ENCODE results near the gene GALNT11. TPM values are rescaled to one million over a fixed set of nuclear protein-coding genes. Genes with fewer than 3 reads are reported as not detected.
"Not testable (repeated sequence)": the region's sequence is repeated elsewhere in the genome, so short reads cannot be mapped to it uniquely, and the experiment has no call there.

Gene GALNT11
- total RNA-seq, 1 experiment from 2014 or later, result 24.1 TPM

DNA sequence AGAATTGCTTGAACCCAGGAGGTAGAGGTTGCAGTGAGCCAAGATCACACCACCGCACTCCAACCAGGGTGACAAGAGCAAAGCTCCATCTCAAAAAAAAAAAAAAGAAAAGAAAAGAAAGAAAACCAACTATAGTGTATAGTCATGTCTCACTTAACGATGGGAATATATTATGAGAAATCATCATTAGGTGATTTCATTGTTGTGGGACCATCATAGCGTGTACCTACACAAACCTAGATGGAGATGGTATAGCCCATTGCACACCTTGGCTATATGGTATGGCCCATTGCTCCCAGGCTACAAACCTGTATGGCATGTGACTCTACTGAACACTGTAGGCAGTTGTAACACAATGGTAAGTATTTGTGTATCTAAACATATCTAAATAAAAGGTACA is 8.5 kb upstream of the GALNT11 start:
- no peak overlapping the region for H3K27ac ChIP-seq (ENCODE audit: insufficient read length, low read depth, low read length)
- H3K79me2 ChIP-seq (ENCODE audit: insufficient read depth, low read length), result no peaks in the 10 kb centered on the region
- H4K20me1 ChIP-seq (ENCODE audit: control insufficient read depth, insufficient read depth, insufficient read length), result no peaks in the 10 kb centered on the region
- no peak overlapping the region for H2AK5ac ChIP-seq (ENCODE audit: insufficient read length, low read length)
- H2BK12ac ChIP-seq (ENCODE audit: insufficient read length, low read depth, low read length), result no peak overlapping the region
- no peaks in the 10 kb centered on the region for H3K36me3 Mint-ChIP-seq (ENCODE audit: insufficient read depth in 1 of 3, low read depth in 3 of 3)
- H3K4me3 Mint-ChIP-seq, result no peak overlapping the region
- no peak overlapping the region for H2BK20ac ChIP-seq (ENCODE audit: low read depth, low read length, poor library complexity, severe bottlenecking)
- no peak overlapping the region for H4K5ac ChIP-seq (ENCODE audit: insufficient read length, low read depth, low read length)
- TF ChIP-seq, protein P1, sequence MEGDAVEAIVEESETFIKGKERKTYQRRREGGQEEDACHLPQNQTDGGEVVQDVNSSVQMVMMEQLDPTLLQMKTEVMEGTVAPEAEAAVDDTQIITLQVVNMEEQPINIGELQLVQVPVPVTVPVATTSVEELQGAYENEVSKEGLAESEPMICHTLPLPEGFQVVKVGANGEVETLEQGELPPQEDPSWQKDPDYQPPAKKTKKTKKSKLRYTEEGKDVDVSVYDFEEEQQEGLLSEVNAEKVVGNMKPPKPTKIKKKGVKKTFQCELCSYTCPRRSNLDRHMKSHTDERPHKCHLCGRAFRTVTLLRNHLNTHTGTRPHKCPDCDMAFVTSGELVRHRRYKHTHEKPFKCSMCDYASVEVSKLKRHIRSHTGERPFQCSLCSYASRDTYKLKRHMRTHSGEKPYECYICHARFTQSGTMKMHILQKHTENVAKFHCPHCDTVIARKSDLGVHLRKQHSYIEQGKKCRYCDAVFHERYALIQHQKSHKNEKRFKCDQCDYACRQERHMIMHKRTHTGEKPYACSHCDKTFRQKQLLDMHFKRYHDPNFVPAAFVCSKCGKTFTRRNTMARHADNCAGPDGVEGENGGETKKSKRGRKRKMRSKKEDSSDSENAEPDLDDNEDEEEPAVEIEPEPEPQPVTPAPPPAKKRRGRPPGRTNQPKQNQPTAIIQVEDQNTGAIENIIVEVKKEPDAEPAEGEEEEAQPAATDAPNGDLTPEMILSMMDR (conservative IDR thresholded peaks at IDR 0.05), result no peak
- H3K23me2 ChIP-seq (ENCODE audit: insufficient read length, low read depth, low read length, poor library complexity, severe bottlenecking), result no peaks in the 10 kb centered on the region
- no peak overlapping the region for H3K23ac ChIP-seq (ENCODE audit: insufficient read length, low read depth, low read length)
- no peak overlapping the region for H3K4me2 ChIP-seq (ENCODE audit: insufficient read depth, insufficient read length, low read length)
- no peak overlapping the region for H3K56ac ChIP-seq (ENCODE audit: insufficient read length, low read depth, low read length)
- no peak overlapping the region for H2AFZ ChIP-seq (ENCODE audit: low read length)
- H3K4ac ChIP-seq (ENCODE audit: low read depth, low read length), result no peak overlapping the region
- H3K9ac ChIP-seq (ENCODE audit: extremely low read depth, insufficient read length, low read length), result no peak overlapping the region
- H3K9me3 Mint-ChIP-seq, result peaks cover 0 to 7% of the 10 kb centered on the region in 2 experiments; a peak in 1 of 5 replicates
- H3K27ac Mint-ChIP-seq, result no peak overlapping the region
- no peaks in the 10 kb centered on the region for H3K4me1 Mint-ChIP-seq
- no peaks in the 10 kb centered on the region for H3K79me1 ChIP-seq (ENCODE audit: insufficient read depth, low read depth, low read length, poor library complexity, severe bottlenecking)
- no peaks in the 10 kb centered on the region for H3K27me3 ChIP-seq (ENCODE audit: insufficient read depth, low read length)
- H2BK5ac ChIP-seq (ENCODE audit: insufficient read length, low read length), result no peak overlapping the region
- H3K14ac ChIP-seq (ENCODE audit: insufficient read depth, low read length), result no peak overlapping the region
- no peak overlapping the region for H3T11ph ChIP-seq (ENCODE audit: low read length)
- no peak overlapping the region for H3K18ac ChIP-seq (ENCODE audit: insufficient read length, low read depth, low read length)
- no CpG with 5 or more reads among the region's 3 CpGs for WGBS (ENCODE audit: extremely low coverage, insufficient read length, low lambda C conversion rate)
- no peaks in the 10 kb centered on the region; the same call in 1 of the 2 replicates for H3K27me3 Mint-ChIP-seq (ENCODE audit: low read depth)
- H2BK15ac ChIP-seq (ENCODE audit: low read depth, low read length), result no peak overlapping the region
- no peak overlapping the region for H2BK120ac ChIP-seq (ENCODE audit: low read depth, low read length, poor library complexity, severe bottlenecking)
- no peak for DNase-seq
- no peak overlapping the region for H4K91ac ChIP-seq (ENCODE audit: insufficient read length, low read depth, low read length)
- no peaks in the 10 kb centered on the region for H3K4me1 ChIP-seq (ENCODE audit: insufficient read depth, low read length)
- no peaks in the 10 kb centered on the region for H3K9me3 ChIP-seq (ENCODE audit: control insufficient read depth, low read depth, low read length)
- no peak overlapping the region for H4K8ac ChIP-seq (replicated peaks; ENCODE audit: insufficient read length, low read depth, low read length)

DNA sequence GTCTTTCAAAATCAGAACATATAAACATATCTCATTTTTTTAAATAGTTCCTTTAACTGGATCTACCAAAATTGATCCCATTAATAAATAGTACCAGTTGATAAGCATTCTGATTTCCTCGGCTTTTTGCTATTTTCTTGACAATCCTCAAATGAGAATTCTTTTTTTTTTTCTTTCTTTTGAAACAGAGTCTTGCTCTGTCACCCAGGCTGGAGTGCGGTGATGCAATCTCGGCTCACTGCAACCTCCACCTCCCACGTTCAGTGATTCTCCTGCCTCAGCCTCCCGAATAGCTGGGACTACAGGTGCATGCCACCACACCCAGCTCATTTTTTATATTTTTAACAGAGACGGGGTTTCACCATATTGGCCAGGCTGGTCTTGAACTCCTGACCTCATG is 7.8 kb upstream of the GALNT11 start:
- not testable (repeated sequence) for H4K8ac ChIP-seq (replicated peaks; ENCODE audit: insufficient read length, low read depth, low read length); H3K79me1 ChIP-seq (ENCODE audit: insufficient read depth, low read depth, low read length, poor library complexity, severe bottlenecking); H3K23me2 ChIP-seq (ENCODE audit: insufficient read length, low read depth, low read length, poor library complexity, severe bottlenecking); H2BK20ac ChIP-seq (ENCODE audit: low read depth, low read length, poor library complexity, severe bottlenecking); H3K4me1 ChIP-seq (ENCODE audit: insufficient read depth, low read length); H4K5ac ChIP-seq (ENCODE audit: insufficient read length, low read depth, low read length); H2BK15ac ChIP-seq (ENCODE audit: low read depth, low read length); H2AK5ac ChIP-seq (ENCODE audit: insufficient read length, low read length); H3K4ac ChIP-seq (ENCODE audit: low read depth, low read length); DNase-seq; H3K4me3 Mint-ChIP-seq; H3K9ac ChIP-seq (ENCODE audit: extremely low read depth, insufficient read length, low read length); H3K36me3 Mint-ChIP-seq (ENCODE audit: insufficient read depth in 1 of 3, low read depth in 3 of 3); H3K27ac Mint-ChIP-seq; H3K27ac ChIP-seq (ENCODE audit: insufficient read length, low read depth, low read length); H2BK120ac ChIP-seq (ENCODE audit: low read depth, low read length, poor library complexity, severe bottlenecking); H2BK5ac ChIP-seq (ENCODE audit: insufficient read length, low read length); H3K23ac ChIP-seq (ENCODE audit: insufficient read length, low read depth, low read length); H3K18ac ChIP-seq (ENCODE audit: insufficient read length, low read depth, low read length); H3K14ac ChIP-seq (ENCODE audit: insufficient read depth, low read length); H3K4me2 ChIP-seq (ENCODE audit: insufficient read depth, insufficient read length, low read length); H3T11ph ChIP-seq (ENCODE audit: low read length); H2AFZ ChIP-seq (ENCODE audit: low read length); H3K79me2 ChIP-seq (ENCODE audit: insufficient read depth, low read length); H3K9me3 ChIP-seq (ENCODE audit: control insufficient read depth, low read depth, low read length); H4K91ac ChIP-seq (ENCODE audit: insufficient read length, low read depth, low read length); H3K9me3 Mint-ChIP-seq; H2BK12ac ChIP-seq (ENCODE audit: insufficient read length, low read depth, low read length); H3K56ac ChIP-seq (ENCODE audit: insufficient read length, low read depth, low read length); H4K20me1 ChIP-seq (ENCODE audit: control insufficient read depth, insufficient read depth, insufficient read length); H3K4me1 Mint-ChIP-seq; H3K27me3 Mint-ChIP-seq (ENCODE audit: low read depth); H3K27me3 ChIP-seq (ENCODE audit: insufficient read depth, low read length)
- WGBS (ENCODE audit: extremely low coverage, insufficient read length, low lambda C conversion rate), result no CpG with 5 or more reads among the region's 6 CpGs
